ENCODE results near the gene CNTN3.

DNA sequence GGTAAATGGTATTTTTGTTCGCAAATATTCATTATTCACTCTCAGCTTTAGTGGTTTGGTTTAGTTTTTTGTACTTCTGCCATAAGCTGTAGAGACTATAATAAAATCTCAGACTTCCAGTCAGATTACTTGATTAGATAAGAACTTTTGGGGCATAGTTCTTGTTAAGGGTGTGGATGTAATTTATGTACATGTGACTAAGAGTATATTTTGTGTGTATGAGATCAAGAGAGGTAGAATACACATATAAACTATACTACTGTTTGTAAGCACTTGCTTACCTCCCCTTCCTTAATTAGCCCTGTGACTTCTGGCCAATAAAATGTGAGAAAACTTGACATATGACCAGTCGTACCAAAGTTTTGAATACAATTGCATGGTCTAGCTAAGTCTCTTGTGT, 12.0 kb downstream of the CNTN3 start:
- TF ChIP-seq, protein P1, sequence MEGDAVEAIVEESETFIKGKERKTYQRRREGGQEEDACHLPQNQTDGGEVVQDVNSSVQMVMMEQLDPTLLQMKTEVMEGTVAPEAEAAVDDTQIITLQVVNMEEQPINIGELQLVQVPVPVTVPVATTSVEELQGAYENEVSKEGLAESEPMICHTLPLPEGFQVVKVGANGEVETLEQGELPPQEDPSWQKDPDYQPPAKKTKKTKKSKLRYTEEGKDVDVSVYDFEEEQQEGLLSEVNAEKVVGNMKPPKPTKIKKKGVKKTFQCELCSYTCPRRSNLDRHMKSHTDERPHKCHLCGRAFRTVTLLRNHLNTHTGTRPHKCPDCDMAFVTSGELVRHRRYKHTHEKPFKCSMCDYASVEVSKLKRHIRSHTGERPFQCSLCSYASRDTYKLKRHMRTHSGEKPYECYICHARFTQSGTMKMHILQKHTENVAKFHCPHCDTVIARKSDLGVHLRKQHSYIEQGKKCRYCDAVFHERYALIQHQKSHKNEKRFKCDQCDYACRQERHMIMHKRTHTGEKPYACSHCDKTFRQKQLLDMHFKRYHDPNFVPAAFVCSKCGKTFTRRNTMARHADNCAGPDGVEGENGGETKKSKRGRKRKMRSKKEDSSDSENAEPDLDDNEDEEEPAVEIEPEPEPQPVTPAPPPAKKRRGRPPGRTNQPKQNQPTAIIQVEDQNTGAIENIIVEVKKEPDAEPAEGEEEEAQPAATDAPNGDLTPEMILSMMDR (IDR thresholded peaks at IDR 0.05) = no peak
- TF ChIP-seq POLR2A (IDR thresholded peaks at IDR 0.05) = no peak

Data from testis (tissue), 2 donors.